T-helper 1 cell (primary cell): ENCODE data around the gene ABCD2.
"Not testable (repeated sequence)": the region's sequence is repeated elsewhere in the genome, so short reads cannot be mapped to it uniquely, and the experiment has no call there.

Source experiments
- DNase-seq, 5 donors: peaks; one replicate each; pipeline ENCODE4 v3.0.0-alpha.2; 2012 to 2020

The ABCD2 gene

GRCh38 chr12:39532448-39532847 lies 87.2 kb downstream of the ABCD2 start:
- no peak for DNase-seq

DNA sequence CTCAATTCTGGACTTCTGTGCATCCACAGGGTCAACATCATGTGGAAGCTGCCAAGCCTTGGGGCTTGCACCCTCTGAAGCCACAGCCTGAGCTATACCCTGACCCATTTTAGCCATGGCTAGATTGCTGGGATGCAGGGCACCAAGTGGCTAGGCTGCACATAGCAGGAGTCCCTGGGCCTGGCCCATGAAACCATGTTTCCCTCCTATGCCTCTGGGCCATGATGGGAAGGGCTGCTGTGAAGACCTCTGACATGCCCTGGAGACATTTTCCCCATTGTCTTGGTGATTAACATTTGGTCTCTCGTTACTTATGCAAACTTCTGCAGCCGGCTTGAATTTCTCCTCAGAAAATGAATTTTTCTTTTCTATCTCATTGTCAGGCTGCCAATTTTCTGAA lies 92.6 kb downstream of the ABCD2 start:
- DNase-seq: no peak

DNA sequence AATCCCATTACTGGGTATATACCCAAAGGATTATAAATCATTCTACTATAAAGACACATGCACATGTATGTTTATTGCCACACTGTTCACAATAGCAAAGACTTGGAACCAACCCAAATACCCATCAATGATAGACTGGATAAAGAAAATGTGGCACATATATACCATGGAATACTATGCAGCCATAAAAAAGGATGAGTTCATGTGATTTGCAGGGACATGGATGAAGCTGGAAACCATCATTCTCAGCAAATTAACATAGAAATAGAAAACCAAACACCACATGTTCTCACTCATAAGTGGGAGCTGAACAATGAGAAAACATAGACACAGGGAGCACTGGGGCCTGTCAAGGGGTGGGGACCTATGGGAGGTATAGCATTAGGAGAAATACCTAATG lies 97.4 kb downstream of the ABCD2 start:
- DNase-seq: not testable (repeated sequence)

DNA sequence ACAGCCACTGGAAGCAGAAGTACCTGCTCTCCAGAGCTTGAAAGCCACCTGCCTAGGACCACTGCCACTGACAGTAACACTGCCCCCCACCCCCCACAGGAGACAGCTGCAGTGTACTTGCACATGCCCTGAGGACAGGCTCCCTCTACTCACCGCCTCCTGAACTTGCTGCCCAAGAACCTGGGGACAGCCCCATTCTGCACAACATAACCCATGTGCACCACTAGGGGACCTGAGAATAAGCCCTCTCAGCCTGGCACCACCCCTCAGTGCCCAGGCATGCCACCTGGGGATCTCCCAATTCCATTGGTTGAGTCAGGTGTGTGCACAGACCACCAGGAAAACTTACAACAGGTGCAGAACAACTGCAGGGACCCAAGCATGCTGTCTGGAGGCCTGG lies 109.6 kb downstream of the ABCD2 start:
- no peak for DNase-seq

DNA sequence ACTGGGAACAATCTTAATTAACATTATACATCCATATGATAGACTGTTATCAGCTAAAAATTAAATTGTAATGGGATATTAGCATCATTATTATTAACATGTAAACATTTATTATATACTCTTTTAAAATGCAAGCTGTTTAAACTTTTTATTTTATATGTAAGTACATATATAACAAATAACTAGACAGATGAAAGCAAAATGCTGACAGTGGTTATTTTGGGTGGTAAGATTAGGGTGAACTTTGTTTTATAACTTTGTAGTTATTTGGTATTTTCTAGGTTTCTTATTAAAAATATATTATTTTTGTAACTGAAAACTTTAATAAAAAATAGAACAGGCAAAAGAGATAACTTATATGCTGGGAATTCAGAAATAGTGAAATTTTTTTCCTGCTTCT lies 114.0 kb downstream of the ABCD2 start:
- no peak for DNase-seq

- DNase-seq: no peak
Observed at GRCh38 chr12:39505023-39505422, 114.6 kb downstream of the ABCD2 start.

- DNase-seq: no peak
Observed at GRCh38 chr12:39503439-39503838, 116.2 kb downstream of the ABCD2 start.

- no peak for DNase-seq
Observed at GRCh38 chr12:39502726-39503125, 116.9 kb downstream of the ABCD2 start.
